Measurements from ENCODE around the gene ELP4.
"Not testable (repeated sequence)": the region's sequence is repeated elsewhere in the genome, so short reads cannot be mapped to it uniquely, and the experiment has no call there.

The ELP4 gene

GRCh38 chr11:31558001-31558400 is 48.4 kb downstream of the ELP4 start:
- peak; percentile 22 for DNase-seq

GRCh38 chr11:31560842-31561476 is 51.4 kb downstream of the ELP4 start:
- DNase-seq, result no peak

GRCh38 chr11:31564517-31564916 is 55.0 kb downstream of the ELP4 start:
- not testable (repeated sequence) for DNase-seq

- DNase-seq, result not testable (repeated sequence)
Observed at GRCh38 chr11:31574133-31574532, 64.6 kb downstream of the ELP4 start.

- DNase-seq, result not testable (repeated sequence)
Observed at GRCh38 chr11:31575764-31576163, 66.2 kb downstream of the ELP4 start.

- not testable (repeated sequence) for DNase-seq
Observed at GRCh38 chr11:31579412-31579811, 69.8 kb downstream of the ELP4 start.

GRCh38 chr11:31582697-31583096 is 73.1 kb downstream of the ELP4 start:
- DNase-seq, result no peak

GRCh38 chr11:31598454-31598853 is 88.9 kb downstream of the ELP4 start:
- no peak for DNase-seq

GRCh38 chr11:31601635-31602282 is 92.2 kb downstream of the ELP4 start:
- DNase-seq, result no peak

- DNase-seq, result no peak
Observed at GRCh38 chr11:31606893-31607292, 97.3 kb downstream of the ELP4 start.

GRCh38 chr11:31607914-31608313 is 98.3 kb downstream of the ELP4 start:
- no peak for DNase-seq

- DNase-seq, result no peak
Observed at GRCh38 chr11:31608995-31609394, 99.4 kb downstream of the ELP4 start.

- DNase-seq, result no peak
Observed at GRCh38 chr11:31610544-31610943, 101.0 kb downstream of the ELP4 start.

- no peak for DNase-seq
Observed at GRCh38 chr11:31617246-31617645, 107.7 kb downstream of the ELP4 start.

GRCh38 chr11:31619980-31620379 is 110.4 kb downstream of the ELP4 start:
- no peak for DNase-seq

GRCh38 chr11:31620434-31620833 is 110.9 kb downstream of the ELP4 start:
- no peak for DNase-seq

- no peak for DNase-seq
Observed at GRCh38 chr11:31625868-31626267, 116.3 kb downstream of the ELP4 start.

GRCh38 chr11:31628111-31628510 is 118.5 kb downstream of the ELP4 start:
- no peak for DNase-seq

- DNase-seq, result no peak
Observed at GRCh38 chr11:31636983-31637382, 127.4 kb downstream of the ELP4 start.

GRCh38 chr11:31640611-31641010 is 131.0 kb downstream of the ELP4 start:
- no peak for DNase-seq

- DNase-seq, result no peak
Observed at GRCh38 chr11:31641477-31642062, 132.0 kb downstream of the ELP4 start.

- no peak for DNase-seq
Observed at GRCh38 chr11:31643857-31644256, 134.3 kb downstream of the ELP4 start.

- DNase-seq, result no peak
Observed at GRCh38 chr11:31645747-31646146, 136.2 kb downstream of the ELP4 start.

- DNase-seq, result no peak
Observed at GRCh38 chr11:31646216-31646615, 136.6 kb downstream of the ELP4 start.
